Jurkat, Clone E6-1 (cell line): ENCODE results near the gene ARHGAP1.

ENCODE experiments used
- DNase-seq: peaks from one replicate; pipeline ENCODE4 v3.0.0-alpha.2; 2011; ENCODE audit warnings: low read depth, low spot score
- H3K4me3 ChIP-seq: 2 replicates; pipeline ENCODE4 v1.5.1; 2011; ENCODE audit warnings: mild to moderate bottlenecking, low read length, control low read depth, moderate library complexity

ARHGAP1 gene

DNA sequence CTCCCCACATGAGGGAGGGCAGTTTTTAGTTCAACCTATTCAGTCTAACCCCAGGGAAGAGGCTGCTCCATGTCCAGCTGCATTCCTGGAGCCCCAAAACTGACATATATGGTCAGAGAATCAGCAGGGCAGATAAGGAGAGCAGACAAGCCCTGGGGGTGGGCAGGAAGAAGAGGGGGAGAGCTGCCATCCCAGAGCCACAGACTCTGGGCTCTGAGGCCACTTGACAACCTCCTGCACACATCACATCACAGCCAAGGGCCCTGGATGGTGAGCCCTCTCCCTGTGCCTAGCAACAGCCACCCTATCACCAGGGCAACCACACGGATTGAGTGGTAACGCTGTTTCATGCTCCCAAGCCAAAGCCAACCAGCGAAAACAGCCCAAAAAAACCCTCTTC, 3.1 kb downstream of the ARHGAP1 start:
- H3K4me3 ChIP-seq, result no peak overlapping the region
- DNase-seq, result no peak

GRCh38 chr11:46696212-46696558, 4.2 kb downstream of the ARHGAP1 start:
- no peak for DNase-seq
- no peak overlapping the region for H3K4me3 ChIP-seq

GRCh38 chr11:46695345-46696211, 4.8 kb downstream of the ARHGAP1 start:
- no peak overlapping the region for H3K4me3 ChIP-seq
- DNase-seq, result no peak

DNA sequence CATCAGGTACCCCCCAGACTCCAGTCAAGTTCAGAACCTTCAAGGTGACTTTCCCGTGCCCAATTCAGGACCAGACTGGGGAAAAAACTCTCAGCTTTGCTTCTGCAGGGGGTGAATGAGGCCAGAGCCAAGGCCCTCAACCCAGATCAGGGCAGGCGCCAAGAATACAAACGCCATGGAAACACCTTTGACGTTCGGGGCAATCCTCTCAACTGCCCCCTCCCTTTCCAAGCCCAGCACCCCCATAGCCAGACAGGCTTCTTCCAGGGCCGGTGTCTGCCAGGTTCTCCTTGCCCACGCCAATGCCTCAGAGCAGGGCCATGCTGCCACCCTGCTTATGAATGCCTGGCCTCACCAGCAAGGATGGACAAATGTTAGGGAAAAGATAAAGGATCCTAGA, 5.8 kb downstream of the ARHGAP1 start:
- no peak for DNase-seq
- no peak overlapping the region for H3K4me3 ChIP-seq

DNA sequence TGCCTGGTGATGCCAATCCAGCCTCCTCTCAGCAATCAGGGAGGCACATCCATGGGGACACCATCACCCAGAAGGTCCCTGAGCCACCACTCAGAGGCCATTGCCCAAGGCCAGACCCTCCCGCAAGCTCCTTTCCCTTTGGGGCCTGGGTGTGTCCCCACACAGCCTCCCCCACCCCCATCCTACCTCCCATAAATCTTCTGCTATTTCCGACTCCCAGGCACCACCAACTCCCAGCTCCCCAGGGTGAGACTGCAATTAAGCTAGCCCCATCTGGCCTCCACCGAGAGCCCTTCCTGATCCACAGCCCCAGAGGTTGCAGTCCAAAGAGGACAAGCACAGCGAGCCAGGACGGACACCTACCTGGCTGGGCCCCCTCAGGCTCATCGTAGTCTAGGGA, 6.3 kb downstream of the ARHGAP1 start:
- no peak overlapping the region for H3K4me3 ChIP-seq
- DNase-seq, result no peak

DNA sequence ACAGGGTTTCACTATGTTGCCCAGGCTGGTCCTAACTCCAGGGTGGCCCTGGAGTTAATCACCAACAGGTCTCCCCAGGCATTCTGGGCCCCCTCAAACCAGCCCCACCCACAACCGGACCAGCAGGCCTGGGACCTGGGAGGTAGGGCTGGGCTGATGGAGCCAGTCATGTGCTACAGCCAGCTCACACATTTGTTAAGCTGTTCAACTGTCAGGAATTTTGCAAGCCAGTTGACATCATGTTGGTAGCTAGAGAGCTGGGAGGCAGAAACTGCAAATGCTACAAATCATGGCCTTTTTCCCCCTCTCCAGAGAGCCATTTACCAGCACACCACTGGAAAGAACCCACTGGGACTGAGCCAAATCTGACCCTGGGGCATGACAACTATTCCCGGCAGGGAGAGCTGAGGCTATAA, 6.8 kb downstream of the ARHGAP1 start:
- no peak for DNase-seq
- H3K4me3 ChIP-seq, result no peak overlapping the region

GRCh38 chr11:46692450-46692849, 8.0 kb downstream of the ARHGAP1 start:
- no peak for DNase-seq
- no peak overlapping the region for H3K4me3 ChIP-seq

- no peak for DNase-seq
- H3K4me3 ChIP-seq, result no peak overlapping the region
Measured at GRCh38 chr11:46690702-46691101, 9.7 kb downstream of the ARHGAP1 start.

DNA sequence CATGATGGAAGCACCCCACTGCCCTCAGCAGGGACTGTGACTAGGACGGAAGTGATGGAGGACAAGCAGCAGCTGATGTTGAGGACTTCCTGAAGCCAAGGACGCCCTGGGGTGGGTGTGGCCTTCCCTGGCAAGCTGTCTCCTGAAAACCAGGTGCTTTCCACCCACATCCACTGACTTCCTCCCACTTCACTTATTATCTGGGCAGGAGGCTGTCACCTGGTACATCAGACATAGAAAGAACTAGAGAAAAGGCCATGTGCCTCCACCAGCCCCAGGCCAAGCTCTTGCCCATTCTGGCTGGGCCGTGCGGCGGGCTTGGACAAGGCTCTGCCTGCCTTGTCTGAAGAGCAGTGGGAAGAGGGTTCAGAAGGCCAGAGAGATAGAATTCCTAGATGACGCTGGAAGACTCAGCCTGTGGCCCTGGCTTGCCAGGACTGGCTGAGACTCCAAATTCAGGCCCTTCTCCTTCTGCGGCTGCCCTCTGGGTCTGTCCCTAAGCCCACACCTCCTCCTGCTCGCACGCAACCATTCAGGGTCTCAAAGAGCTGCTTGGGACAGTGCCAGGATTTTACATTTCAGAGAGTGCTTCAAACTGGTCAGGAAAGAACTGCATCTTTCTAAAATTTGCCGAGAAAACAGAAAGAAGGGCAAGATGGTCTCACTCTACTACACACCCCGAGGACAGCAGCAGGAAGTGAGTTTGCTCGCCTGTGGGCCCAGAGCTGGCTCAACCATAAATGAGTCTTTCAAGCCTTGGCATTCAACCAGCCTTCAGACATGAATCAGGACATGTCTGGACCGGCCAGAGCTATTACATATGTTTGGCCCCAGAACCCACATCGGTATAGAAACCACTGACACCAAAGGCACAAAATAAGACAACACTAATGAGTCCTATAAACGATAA, 13.3 kb downstream of the ARHGAP1 start:
- no peak for DNase-seq
- H3K4me3 ChIP-seq, result no peak overlapping the region

- no peak for DNase-seq
- H3K4me3 ChIP-seq, result no peak overlapping the region
Measured at GRCh38 chr11:46684367-46684766, 16.1 kb downstream of the ARHGAP1 start.

DNA sequence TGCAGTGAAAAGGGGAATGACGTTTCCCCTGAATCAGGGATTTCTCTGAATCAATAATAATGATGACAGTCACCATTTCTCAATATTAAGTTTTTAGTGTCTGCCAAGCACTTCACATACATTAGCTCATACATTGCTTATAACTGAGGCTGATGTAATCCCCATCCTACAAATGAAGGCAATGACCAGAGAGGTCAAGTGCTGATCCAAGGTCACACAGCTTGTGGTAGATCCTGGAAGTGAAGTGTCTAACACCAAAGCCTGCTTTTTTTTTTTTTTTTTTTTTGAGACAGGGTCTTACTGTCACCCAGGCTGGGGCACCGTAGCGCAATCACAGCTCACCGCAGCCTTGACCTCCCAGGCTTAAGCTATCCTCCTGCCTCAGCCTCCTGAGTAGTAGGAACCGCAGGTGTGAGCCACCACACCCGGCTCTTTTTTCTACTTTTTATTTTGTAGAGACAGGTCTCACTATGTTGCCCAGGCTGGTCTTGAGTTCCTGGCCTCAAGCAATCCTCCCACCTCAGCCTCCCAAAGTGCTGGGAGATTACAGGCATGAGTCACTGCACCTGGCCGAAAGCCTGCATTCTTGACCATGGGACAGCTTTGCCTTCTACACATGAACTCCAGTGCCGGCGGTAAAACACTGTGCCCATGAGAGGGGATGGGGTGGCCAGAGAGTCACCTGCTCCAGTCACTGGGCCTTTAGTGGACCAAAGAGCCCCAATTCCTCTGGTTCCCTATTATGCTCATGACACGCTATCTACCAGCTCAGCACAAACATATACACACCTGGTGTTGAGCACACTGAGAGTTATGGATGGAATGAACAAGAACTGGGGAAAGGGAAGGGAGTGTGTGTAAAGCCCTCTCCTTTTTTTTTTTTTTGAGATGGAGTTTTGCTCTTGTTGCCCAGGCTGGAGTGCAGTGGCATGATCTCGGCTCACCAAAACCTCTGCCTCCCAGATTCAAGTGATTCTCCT, 17.4 kb downstream of the ARHGAP1 start:
- H3K4me3 ChIP-seq, result no peak overlapping the region
- DNase-seq, result no peak

- no peak overlapping the region for H3K4me3 ChIP-seq
- DNase-seq, result no peak
Measured at GRCh38 chr11:46681814-46682213, 18.6 kb downstream of the ARHGAP1 start.

DNA sequence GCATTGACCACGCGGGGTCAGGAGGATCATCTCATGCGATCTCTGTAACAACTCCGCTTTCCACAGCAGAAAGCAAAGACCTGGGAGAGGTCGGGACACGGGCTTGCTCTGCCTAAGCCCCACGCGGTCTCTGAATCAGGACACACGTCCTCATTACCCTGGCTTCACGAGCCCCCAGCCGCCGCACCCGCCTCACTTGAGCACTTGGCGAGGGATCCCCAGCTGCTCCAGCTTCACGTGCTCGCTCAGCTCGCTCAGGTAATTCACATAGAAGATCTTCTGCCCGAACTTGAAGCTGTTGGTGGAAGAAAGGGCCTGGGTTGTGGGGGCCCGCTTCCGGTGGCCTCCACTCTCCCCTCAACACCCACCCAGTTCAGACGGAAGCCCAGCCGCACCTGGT, 19.6 kb downstream of the ARHGAP1 start:
- DNase-seq, result no peak
- H3K4me3 ChIP-seq, result no peak overlapping the region

DNA sequence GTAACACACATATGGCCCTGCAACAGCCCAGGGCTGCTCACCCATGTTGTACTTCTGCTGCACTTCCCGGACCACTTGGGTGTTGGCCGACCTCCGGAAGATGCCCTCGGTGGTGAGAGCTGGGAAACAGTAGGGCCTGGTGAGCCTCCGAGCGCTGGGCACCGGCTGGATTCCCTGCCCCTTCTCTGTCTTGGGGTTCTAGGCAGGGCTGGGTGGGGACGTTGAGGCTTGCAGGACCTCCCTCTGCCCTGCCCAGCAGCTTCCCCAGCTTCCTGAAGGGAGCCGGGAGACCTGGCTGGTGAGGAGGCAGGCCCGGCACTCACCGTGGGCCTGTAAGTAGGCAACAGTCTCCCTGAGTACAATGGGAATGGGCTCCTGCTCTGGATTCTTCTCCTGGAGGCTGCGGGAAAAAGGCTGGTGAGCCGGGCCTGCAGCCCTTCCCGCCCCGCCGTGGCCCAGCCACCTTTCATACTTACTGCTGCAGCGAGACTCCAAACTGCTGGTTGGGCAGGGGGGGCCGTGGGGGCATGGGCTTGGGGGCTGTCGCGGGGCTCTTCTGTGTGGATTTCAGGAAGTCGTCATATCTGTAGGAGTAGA, 20.2 kb downstream of the ARHGAP1 start:
- no peak for DNase-seq
- H3K4me3 ChIP-seq, result no peak overlapping the region

GRCh38 chr11:46679241-46680163, 20.9 kb downstream of the ARHGAP1 start:
- no peak for DNase-seq
- no peak overlapping the region for H3K4me3 ChIP-seq

DNA sequence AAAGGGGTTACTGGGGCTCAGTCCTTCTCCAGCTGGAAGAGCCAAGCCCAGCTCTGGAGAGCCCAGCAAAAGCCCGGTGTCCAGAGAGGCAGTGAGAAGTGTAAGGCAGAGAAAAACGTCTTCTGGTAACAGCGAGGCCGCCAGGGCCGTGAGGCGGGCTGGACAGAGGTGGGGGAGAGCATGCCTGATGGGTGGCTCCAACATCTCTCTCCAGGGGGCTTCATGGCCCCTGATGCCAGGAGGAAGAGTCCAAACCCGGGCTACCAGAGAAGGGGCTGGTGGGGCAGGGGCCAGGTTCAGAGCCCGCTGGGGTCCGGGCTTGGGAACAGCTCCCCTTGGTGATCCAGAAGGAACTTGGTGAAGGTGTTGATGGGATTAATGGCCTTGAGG, 21.7 kb downstream of the ARHGAP1 start:
- DNase-seq, result no peak
- no peak overlapping the region for H3K4me3 ChIP-seq

DNA sequence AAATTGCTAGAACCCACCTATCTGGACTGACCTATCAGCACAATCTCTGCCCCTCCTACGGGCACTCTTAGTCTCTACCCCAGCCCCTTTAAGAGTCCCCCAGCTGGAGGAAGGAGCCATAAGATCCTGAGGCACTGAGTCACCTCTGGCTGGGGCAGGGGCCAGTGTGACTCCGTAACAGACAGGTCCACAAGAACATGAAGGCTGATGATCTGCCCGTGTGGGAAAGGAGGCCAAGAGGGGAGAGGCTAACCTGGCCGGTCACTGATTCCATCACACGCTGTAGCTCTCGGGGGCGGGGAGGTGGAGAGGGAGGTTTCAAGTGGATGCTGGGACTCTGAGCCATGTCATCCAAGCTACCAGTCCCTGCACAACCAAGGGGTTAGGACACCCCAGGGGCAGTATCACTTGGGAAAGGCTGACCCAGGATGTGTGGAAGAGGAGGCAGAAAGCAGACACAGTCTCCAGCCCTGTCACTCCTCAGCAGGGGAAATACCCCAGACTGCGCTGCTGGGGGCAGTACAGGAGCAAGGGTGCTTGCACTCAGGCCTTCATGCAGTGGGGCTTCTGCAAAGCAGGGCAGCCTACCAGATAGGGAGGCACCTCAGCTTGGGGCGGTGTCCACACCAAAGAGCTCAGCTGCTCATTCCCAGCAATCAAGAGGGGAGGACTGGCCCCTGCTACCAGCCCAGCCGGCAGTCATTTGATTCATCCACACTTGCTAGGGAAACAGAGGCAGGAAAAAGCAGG, 22.3 kb downstream of the ARHGAP1 start:
- no peak for DNase-seq
- no peak overlapping the region for H3K4me3 ChIP-seq
